Measurements from ENCODE around the gene CTNNA1.

CTNNA1 gene

GRCh38 chr5:138932171-138932810 lies 179.1 kb downstream of the CTNNA1 start:
- no peak for DNase-seq (ENCODE audit: low read depth)

GRCh38 chr5:138933522-138934290 lies 180.5 kb downstream of the CTNNA1 start:
- DNase-seq (ENCODE audit: low read depth) = no peak

GRCh38 chr5:138934971-138935370 lies 181.7 kb downstream of the CTNNA1 start:
- DNase-seq (ENCODE audit: low read depth) = no peak

- DNase-seq (ENCODE audit: low read depth) = no peak
These were observed 182.2 kb downstream of the CTNNA1 start for GRCh38 chr5:138935466-138935865.

DNA sequence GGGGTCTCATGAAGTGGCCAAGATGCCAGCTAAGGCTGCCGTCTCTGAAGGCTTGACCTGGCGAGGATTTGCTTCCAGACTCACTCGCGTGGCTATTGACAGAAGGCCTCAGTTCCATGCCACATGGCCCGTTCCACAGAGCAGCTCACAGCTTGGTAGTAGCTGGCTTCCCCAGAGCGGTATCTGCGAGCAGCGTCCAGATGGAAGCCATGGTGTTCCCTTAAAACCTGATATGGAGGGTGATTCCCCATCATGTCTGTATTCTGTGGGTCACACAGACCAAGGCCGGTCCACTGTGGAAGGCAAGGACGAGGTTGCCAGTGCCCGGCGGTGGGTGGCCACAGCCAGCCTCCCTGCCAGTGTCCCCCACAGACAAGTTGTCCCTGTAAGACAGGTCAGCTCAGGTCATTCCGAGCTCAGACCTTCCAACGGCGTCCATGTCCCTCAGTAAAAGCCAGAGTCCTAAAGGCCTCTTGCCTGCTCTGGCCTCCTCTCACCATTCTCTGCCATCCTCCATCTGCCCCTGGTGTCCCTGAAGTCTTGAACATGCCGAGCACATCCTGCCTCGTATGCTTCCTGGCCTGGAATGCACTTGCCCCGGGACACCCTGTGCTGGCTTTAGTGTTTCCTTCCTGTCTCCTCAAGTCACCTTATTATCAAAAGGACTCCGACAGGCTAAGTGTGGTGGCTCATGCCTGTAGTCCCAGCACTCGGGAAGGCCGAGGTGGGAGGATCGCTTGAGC lies 183.2 kb downstream of the CTNNA1 start:
- DNase-seq (ENCODE audit: low read depth) = no peak

- no peak for DNase-seq (ENCODE audit: low read depth)
These were observed 183.7 kb downstream of the CTNNA1 start for GRCh38 chr5:138936968-138937345.

- DNase-seq (ENCODE audit: low read depth) = no peak
These were observed 184.5 kb downstream of the CTNNA1 start for GRCh38 chr5:138937392-138938387.

DNA sequence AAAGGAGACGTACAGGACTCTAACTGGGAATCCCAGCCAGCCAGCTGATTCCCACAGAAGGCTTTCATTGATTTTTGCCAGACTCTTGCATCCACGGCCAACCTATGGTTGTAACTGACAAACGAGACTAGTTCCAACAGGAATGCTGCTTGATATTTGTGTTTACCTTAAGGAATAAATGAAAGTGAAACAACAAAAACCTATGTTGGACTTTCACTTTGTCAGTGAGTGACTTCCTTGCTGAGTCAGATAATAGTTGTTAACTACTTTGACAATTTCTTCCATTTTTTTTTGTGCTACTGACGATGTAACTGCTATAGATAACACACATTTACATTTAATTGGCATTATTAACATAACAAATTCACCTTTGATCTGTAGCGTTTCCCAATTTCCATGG lies 185.3 kb downstream of the CTNNA1 start:
- DNase-seq (ENCODE audit: low read depth) = no peak

DNA sequence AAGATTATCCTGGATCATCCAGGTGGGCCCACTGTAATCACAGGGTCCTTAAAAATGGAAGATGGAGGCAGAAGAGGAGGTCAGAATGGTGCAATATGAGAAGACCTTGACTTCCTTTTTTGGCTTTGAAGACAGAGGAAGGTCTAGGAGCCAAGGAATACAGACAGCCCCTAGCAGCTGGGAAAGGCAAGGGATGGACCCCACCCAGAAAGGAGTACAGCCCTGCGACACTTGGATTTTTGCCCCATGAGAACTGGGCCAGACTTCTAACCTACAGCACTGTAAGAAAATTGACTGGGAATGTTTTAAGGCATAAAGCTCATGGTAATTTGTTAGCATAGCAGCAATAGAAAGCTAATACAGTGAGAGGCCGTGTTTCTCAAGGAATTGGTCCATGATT lies 188.8 kb downstream of the CTNNA1 start:
- DNase-seq (ENCODE audit: low read depth) = no peak

DNA sequence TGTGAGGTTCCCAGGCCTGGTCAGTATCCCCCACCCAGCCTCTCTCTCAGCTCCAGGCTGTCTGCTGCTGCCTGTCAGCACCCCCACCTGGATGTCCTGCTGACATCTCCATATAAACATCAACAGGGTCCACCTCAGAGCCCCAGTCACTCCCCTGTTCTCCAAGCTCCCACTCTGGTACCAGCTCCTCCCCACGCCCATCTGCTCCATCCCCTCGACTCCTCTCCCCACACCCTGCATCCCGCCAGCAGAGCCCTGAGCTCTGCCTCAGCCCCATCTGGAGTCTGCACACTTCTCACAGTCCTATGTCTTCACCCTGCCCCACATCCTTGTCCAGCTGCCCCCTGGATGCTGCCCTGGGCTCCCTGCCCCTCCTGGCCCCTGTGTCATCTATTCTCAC lies 189.6 kb downstream of the CTNNA1 start:
- DNase-seq (ENCODE audit: low read depth) = no peak

DNA sequence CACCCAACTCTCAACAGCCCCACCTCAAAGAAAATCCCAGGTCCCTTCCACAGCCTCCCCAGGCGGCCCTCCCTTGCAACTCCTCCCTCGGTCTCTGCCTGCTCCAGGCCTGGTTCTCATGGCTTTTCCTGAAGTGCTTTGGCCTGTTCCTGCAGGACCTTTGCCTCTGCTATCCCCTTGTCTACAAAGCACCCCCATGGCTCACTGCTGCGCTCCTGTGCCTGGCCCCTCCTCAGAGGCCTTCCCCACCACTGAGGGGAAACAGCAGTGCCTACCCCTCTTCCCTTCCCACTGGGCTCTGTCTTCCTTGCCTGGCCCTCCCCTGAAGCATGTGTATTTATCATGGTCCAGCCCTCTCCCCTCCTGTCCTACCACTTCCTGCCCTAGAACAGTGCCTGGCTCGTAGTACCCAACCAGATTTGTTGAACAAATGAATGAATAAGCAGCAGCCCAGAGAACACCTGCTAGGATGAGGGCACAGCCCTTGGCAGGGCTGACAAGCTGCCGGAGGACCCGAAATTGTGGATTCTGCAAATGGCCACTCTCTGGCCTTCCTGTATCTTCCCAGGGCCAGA lies 190.5 kb downstream of the CTNNA1 start:
- DNase-seq (ENCODE audit: low read depth) = no peak

- no peak for DNase-seq (ENCODE audit: low read depth)
These were observed 191.5 kb downstream of the CTNNA1 start for GRCh38 chr5:138944527-138945322.

DNA sequence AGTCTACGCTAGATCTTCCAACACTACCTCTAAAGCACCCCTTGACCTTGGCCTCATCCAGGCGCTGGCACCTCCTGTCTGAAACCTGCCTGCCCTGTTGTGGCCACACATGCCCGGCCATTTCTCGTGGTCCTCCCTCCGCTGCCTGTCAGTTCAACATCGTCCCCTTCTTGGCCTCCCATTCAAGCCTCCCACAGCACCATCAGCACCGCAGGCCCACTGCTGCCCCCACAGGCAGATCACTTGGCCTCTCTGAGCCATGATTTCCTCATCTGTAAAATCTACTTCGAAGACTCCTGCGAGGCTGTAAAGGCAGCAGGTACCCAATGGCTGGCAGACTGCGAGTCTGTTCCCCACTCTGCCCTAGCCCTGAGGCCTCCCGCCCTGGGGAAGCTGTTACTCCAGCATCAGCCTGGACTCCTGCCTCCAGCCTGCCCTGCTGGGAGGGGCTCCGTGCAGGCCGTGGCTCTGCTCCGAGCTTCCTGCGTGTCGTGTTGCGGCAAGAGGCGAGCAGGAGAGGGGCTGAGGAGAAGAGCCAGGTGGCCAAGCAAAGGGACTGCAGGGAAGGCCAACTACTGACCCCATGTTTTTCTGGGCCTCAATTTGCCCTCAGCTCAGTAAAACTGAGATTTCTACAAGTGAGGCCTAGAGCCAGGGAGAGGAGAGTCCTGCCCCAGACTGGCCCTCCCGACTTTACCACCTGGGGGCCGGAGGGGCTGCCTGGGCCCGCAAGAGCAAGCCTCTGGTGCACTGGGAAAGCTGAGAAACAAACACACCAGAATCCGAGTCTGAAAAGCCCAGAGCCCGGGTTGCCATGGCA lies 192.4 kb downstream of the CTNNA1 start:
- no peak for DNase-seq (ENCODE audit: low read depth)

- DNase-seq (ENCODE audit: low read depth) = no peak
These were observed 193.0 kb downstream of the CTNNA1 start for GRCh38 chr5:138946241-138946623.

GRCh38 chr5:138946831-138947560 lies 193.8 kb downstream of the CTNNA1 start:
- DNase-seq (ENCODE audit: low read depth) = no peak

DNA sequence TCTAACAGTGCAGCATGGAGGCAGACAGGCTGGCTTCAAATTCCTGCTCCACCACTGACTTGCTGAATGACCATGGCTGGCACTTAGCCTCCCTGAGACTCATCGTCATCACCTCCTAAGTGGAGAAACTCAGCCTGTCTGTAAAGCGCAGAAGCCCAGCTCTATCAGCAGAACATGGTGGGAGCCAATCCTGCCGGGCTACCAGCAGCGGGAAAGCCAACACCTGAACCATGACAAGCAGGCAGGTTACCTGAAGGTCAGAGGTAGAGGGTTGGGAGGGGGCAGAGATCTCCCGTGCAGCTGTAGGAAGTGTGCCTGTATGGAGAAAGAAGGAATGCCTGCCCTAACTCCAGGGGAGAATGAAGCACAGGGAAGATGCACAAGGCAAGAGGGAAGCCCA lies 194.6 kb downstream of the CTNNA1 start:
- DNase-seq (ENCODE audit: low read depth) = no peak

- no peak for DNase-seq (ENCODE audit: low read depth)
These were observed 195.4 kb downstream of the CTNNA1 start for GRCh38 chr5:138948471-138949222.

DNA sequence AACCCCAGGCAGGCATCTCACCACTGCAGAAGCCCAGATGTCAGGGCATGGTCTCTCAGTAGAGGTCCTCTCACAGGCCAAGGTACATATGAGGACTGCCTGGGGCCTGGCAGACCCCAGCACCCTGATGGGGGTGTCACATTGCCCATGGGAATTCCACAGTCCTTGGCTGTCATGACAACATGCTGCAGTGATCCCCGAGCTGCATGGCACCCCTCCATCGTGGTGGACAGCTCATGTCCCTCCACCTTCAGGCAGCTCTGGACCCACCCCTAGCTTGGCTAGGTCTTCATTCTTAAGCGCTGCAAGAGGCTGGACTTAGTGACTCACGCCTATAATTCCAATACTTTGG lies 196.0 kb downstream of the CTNNA1 start:
- no peak for DNase-seq (ENCODE audit: low read depth)

- DNase-seq (ENCODE audit: low read depth) = no peak
These were observed 196.8 kb downstream of the CTNNA1 start for GRCh38 chr5:138949988-138950387.

All from stimulated activated CD8-positive, alpha-beta memory T cell treated with anti-CD3 and anti-CD28 coated beads, Interleukin-12 subunit alpha, Interleukin-12 subunit beta, amount 100 ng/mL, for 4 hours (primary cell).